ENCODE measurements around the gene TMC6.
"Not testable (repeated sequence)": the region's sequence is repeated elsewhere in the genome, so short reads cannot be mapped to it uniquely, and the experiment has no call there.

TMC6 gene

DNA sequence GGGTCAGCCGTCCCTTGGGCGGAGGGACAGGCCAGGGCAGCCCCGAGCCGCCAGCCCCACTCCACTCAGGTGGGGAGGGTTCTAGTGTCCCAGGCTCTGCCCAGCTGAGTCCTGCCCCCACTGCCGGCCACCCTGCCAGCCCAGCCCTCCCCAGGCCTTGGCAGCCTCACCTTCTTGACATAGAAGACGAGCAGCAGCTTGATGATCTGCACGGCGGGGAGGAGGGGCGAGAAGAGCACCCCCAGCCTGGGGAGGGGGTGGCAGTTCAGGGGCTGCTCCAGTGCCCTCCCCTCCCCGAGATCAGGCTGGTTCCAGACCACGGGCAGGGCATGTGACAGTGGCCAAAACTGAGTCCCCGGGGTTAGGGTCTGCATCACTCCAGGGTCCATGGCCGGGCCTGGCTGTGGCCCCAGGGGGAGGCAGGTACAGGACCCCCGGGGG lies 9.7 kb downstream of the TMC6 start:
- TF ChIP-seq, protein P1, sequence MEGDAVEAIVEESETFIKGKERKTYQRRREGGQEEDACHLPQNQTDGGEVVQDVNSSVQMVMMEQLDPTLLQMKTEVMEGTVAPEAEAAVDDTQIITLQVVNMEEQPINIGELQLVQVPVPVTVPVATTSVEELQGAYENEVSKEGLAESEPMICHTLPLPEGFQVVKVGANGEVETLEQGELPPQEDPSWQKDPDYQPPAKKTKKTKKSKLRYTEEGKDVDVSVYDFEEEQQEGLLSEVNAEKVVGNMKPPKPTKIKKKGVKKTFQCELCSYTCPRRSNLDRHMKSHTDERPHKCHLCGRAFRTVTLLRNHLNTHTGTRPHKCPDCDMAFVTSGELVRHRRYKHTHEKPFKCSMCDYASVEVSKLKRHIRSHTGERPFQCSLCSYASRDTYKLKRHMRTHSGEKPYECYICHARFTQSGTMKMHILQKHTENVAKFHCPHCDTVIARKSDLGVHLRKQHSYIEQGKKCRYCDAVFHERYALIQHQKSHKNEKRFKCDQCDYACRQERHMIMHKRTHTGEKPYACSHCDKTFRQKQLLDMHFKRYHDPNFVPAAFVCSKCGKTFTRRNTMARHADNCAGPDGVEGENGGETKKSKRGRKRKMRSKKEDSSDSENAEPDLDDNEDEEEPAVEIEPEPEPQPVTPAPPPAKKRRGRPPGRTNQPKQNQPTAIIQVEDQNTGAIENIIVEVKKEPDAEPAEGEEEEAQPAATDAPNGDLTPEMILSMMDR (conservative IDR thresholded peaks at IDR 0.05; ENCODE audit: low read depth): no peak
- H3K27ac ChIP-seq: no peak overlapping the region
- ChIA-PET CTCF (interaction anchor here (0.6 kb wide), 1 partner anchor 948 kb away, joined by 4 read pairs; no protein-coding TSS in a partner anchor), POLR2A (ENCODE audit: low non-redundant PET) (interaction anchor here (0.6 kb wide), 1 partner anchor 192 kb away, joined by 4 read pairs; no protein-coding TSS in a partner anchor)
- no peak for DNase-seq (ENCODE audit: low spot score)

DNA sequence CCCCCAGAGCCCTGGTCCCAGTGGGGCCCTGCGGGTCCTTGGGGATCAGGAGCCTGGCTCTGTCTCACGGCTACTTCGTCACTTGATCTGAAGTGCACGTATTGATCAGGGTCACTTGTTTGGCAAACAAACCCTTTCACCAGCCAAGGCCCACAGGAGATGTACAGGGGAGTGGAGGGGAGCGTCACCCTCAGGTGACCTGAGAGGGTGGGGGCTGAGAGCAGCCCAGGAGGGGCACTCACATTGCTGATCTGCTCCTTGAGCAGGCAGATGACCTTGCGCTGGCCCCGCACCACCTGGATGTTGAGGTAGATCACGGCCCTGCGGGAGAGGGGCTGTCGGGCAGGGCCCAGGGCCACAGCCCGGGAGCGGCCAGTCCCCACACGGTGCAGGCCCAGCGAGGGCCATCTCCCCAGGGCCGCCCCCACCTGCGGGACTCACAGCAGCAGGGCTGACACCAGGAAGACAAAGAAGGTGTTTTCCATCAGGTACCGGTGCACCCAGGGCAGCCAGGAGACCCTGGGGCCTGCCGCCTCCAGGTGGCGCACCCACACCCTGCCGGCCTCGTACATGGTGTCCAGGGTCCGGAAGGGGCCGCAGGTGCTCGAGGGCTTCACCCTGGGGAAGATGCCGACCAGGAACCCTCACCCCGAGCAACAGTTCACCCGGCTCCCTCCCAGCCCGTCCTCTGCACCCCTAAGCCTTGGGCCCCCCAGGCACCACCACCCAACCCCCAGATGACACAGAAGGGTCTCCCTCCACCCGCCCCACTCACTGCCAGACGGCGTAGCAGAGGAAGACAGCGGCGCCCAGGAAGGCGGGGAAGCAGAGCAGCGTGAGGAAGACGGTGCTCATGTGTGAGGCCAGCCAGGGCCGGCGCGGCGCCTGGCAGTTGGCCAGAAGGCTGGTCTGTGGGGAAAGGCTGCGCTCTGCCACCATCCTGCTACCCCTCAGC lies 11.3 kb downstream of the TMC6 start:
- TF ChIP-seq, protein P1 (conservative IDR thresholded peaks at IDR 0.05; ENCODE audit: low read depth): peak; percentile 49
- ChIA-PET POLR2A (ENCODE audit: low non-redundant PET) (no interaction called here), CTCF (no interaction called here)
- H3K27ac ChIP-seq: no peak overlapping the region
- no peak for DNase-seq (ENCODE audit: low spot score)

DNA sequence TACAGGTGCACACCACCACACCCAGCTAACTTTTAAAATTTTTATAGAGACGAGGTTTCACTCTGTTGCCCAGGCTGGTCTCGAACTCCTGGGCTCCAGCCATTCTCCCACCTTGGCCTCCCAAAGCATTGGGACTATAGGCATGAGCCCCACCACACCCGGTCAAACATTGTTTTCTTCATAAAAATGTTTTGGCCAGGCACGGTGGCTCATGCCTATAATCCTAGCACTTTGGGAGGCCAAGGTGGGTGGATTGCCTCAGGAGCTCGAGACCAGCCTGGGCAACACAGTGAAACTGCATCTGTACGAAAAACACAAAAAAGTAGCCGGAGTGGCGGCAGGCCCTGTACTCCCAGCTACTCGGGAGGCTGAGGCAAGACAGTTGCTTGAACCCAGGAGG lies 12.1 kb downstream of the TMC6 start:
- CTCF ChIA-PET: no interaction called here
- POLR2A ChIA-PET (ENCODE audit: low non-redundant PET): interaction anchor here (0.9 kb wide), 1 partner anchor 11 kb away, joined by 11 read pairs; no protein-coding TSS in a partner anchor
- TF ChIP-seq, protein P1 (conservative IDR thresholded peaks at IDR 0.05; ENCODE audit: low read depth): no peak
- DNase-seq (ENCODE audit: low spot score): no peak
- H3K27ac ChIP-seq: no peak overlapping the region

DNA sequence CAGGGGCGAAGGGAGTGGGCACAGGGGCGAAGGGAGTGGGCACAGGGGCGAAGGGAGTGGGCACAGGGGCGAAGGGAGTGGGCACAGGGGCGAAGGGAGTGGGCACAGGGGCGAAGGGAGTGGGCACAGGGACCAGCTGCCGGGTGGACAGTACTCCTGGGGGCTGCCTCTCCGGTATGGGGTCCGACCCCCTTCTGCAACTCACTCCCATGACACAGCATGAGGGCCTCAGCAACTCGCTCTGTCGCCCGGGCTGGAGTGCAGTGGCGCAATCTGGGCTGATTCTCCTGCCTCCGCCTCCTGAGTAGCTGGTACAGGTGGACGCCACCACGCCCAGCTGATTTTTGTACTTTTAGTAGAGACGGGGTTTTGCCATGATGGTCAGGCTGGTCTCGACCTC lies 12.8 kb downstream of the TMC6 start:
- DNase-seq (ENCODE audit: low spot score); H3K27ac ChIP-seq; CTCF ChIA-PET: not testable (repeated sequence)
- POLR2A ChIA-PET (ENCODE audit: low non-redundant PET): interaction anchor here (0.9 kb wide), 1 partner anchor 12 kb away, joined by 11 read pairs; no protein-coding TSS in a partner anchor

DNA sequence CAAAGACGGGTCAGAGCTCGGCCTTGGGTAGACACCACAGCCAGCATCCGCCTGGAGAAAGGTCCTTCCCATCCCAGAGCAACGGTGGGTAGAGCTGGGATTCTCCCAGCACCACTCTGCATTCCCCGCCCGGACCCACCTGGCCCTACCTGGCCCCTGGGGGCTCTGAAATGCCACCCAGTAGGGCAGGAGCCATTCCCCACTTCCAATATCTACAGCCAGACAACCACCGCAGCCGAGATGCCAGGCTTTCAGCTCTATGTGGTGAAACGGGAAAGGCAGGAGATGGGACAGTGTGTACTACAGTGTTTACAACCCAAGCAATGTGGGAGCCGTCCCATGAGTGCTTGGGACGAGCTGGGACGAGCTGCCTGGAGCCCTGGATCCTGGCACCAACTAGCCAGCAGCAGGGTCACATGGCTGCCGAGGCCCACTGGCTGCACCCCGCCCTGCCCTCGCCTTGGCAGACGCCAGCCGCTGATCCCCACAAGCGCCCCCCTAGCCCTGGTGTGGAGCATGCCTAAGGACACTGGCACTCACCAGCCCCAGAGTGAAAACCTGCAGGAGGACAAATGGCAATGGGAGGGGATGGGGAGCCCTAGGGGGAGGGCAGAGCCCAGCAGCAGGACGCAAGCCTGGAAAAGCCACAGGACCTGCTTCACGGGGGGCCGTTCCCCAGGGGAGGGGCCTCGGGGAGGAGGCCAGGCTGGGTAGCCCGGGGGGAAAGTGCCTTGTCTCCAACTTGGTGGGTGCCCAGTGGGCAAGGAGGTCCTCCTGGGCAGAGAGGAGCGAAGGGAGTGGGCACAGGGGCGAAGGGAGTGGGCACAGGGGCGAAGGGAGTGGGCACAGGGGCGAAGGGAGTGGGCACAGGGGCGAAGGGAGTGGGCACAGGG lies 13.5 kb downstream of the TMC6 start:
- CTCF ChIA-PET: no interaction called here
- POLR2A ChIA-PET (ENCODE audit: low non-redundant PET): no interaction called here
- TF ChIP-seq, protein P1 (conservative IDR thresholded peaks at IDR 0.05; ENCODE audit: low read depth): no peak
- 0 out of 2 replicates have a peak overlapping the region, but pooled peaks have one; percentile 5 for H3K27ac ChIP-seq
- no peak for DNase-seq (ENCODE audit: low spot score)

DNA sequence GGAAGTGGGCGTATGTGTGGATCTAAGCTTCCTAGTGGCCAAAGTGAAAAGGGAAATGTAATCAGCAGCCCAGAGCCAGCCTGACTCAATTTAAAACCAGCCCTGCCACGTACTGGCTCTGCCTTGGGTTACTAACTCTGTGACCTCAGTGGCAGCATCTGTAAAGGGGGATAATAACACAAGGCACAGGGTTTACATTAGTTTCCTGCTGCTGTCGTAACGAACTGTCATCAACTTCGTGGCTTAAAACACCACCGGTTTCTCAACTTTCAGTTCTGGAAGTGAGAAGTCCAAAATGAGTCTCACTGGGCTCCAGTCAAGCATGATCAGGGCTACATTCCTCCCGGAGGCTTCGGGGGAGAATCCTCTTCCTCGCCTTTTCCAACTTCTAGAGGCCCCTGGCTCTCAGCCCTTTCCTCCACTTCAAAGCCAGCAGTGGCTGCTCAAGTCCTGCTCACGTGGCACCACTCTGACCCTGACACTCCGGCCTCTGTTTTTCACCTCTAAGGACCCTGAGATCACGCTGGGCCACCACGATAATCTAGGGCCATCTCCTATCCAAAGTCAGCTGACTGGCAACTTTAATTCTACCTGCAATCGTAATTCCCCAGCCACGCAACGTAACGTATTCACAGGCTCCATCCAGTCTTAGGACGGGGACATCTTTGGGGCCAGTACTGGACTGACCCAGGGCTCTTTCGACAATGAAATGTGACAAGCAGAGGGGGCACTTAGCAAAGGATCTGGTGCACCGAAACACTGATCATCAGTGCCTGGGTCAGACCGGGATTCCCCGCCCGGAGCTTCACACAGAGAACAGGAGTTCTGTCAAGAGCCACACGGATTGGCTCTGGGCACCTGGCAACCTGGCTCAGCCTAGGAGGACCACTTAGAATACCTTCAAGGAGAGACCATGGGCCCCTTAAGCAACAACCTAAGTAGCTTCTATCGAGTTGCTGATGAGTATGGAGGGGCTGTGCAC lies 14.5 kb downstream of the TMC6 start:
- TF ChIP-seq, protein P1 (conservative IDR thresholded peaks at IDR 0.05; ENCODE audit: low read depth): no peak
- DNase-seq (ENCODE audit: low spot score): no peak
- CTCF ChIA-PET: interaction anchor here (0.5 to 1.3 kb wide), 4 partner anchors 11 to 773 kb away, joined by 3 to 7 read pairs (median 4); no protein-coding TSS in a partner anchor
- POLR2A ChIA-PET (ENCODE audit: low non-redundant PET): no interaction called here
- no peak overlapping the region for H3K27ac ChIP-seq
